HG02588 (cell line): ENCODE measurements around the gene FEZF2.

Experiments used
- ATAC-seq: cut with Tn5 transposase; IDR thresholded peaks from one replicate; pipeline ENCODE4 v1.9.1; 2021; ENCODE audit warnings: mild to moderate bottlenecking, moderate library complexity; ENCODE audit not compliant: unreplicated experiment

The FEZF2 gene

GRCh38 chr3:62373714-62374333 lies 474 bp upstream of the FEZF2 start:
- ATAC-seq = no peak

- no peak for ATAC-seq
These were observed 719 bp downstream of the FEZF2 start for GRCh38 chr3:62372621-62373041.

GRCh38 chr3:62371720-62372591 lies 1.4 kb downstream of the FEZF2 start:
- no peak for ATAC-seq

GRCh38 chr3:62370858-62371719 lies 2.3 kb downstream of the FEZF2 start:
- no peak for ATAC-seq

- ATAC-seq = no peak
These were observed 3.1 kb downstream of the FEZF2 start for GRCh38 chr3:62370112-62370857.

- no peak for ATAC-seq
These were observed 3.9 kb downstream of the FEZF2 start for GRCh38 chr3:62369476-62369743.

- ATAC-seq = no peak
These were observed 4.5 kb downstream of the FEZF2 start for GRCh38 chr3:62368705-62369475.

GRCh38 chr3:62368290-62368704 lies 5.1 kb downstream of the FEZF2 start:
- ATAC-seq = no peak

GRCh38 chr3:62367763-62368195 lies 5.6 kb downstream of the FEZF2 start:
- no peak for ATAC-seq

GRCh38 chr3:62366126-62366484 lies 7.2 kb downstream of the FEZF2 start:
- ATAC-seq = no peak

GRCh38 chr3:62365391-62366125 lies 7.8 kb downstream of the FEZF2 start:
- no peak for ATAC-seq

- no peak for ATAC-seq
These were observed 9.2 kb downstream of the FEZF2 start for GRCh38 chr3:62364191-62364590.

- ATAC-seq = no peak
These were observed 10.1 kb downstream of the FEZF2 start for GRCh38 chr3:62363275-62363674.

GRCh38 chr3:62361824-62362223 lies 11.5 kb downstream of the FEZF2 start:
- ATAC-seq = no peak

- ATAC-seq = no peak
These were observed 12.1 kb downstream of the FEZF2 start for GRCh38 chr3:62361261-62361660.

GRCh38 chr3:62359531-62359930 lies 13.8 kb downstream of the FEZF2 start:
- ATAC-seq = no peak

- ATAC-seq = no peak
These were observed 17.0 kb downstream of the FEZF2 start for GRCh38 chr3:62356356-62356755.

- no peak for ATAC-seq
These were observed 17.6 kb downstream of the FEZF2 start for GRCh38 chr3:62355703-62356102.

- no peak for ATAC-seq
These were observed 29.6 kb downstream of the FEZF2 start for GRCh38 chr3:62343755-62344154.

- no peak for ATAC-seq
These were observed 38.2 kb downstream of the FEZF2 start for GRCh38 chr3:62335196-62335595.
